Cortex of kidney (tissue), 1 donor: ENCODE measurements around the gene ATG13.
"Not testable (repeated sequence)": the region's sequence is repeated elsewhere in the genome, so short reads cannot be mapped to it uniquely, and the experiment has no call there.

Experiments
- DNase-seq: peaks from one replicate; lab custom pipeline; 2025; lab: John Stamatoyannopoulos, UW

The ATG13 gene

DNA sequence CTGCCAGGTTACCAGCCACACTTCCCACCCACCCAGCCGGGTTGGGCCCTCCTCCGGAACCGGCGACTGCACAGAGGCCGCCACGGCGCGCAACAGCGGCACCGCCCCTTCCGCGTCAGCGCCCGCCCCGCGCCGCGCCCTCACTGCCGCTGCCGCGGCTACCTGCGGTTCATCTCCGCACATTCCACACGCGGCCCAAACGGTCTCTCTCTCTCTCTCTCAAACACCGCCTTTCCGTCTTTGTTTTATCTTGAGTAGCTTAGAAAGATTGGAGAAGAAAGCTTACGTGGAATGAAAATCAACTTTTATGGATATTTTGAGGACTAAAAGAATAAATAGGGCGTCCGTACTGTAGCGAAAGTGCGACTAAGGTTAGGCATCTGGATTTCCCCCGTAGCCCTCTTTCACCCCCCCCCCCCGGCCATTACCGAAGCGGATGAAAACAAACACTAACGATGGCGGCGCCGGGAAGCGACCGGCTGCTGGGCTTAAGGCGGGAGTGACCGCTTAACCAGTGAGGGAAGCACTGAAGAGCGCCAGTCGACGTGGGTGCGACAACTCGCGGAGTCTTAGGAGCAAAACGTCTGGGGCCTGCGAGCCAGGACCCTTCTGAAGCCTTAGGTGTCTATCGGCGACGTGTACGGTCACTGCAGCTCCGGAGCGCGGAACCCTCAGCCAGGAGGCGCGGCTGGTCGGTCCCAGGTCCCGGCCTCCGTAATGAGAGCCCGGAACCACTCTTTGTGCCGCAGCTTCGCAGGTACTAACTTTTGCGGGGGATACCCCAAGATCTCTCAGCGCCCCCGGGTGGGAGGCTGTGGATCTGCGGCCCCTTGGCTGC lies at the start of gene ATG13, which contains the start of gene HARBI1:
ATG13 (plus strand) TSS at position 420 of the 838 bp plus-strand sequence. CDS start 26,739 bp downstream, outside the sequence.
HARBI1 (minus strand) TSS at position 94 of the 838 bp plus-strand sequence. CDS start 990 bp downstream, outside the sequence.
- peak; percentile 40 for DNase-seq

DNA sequence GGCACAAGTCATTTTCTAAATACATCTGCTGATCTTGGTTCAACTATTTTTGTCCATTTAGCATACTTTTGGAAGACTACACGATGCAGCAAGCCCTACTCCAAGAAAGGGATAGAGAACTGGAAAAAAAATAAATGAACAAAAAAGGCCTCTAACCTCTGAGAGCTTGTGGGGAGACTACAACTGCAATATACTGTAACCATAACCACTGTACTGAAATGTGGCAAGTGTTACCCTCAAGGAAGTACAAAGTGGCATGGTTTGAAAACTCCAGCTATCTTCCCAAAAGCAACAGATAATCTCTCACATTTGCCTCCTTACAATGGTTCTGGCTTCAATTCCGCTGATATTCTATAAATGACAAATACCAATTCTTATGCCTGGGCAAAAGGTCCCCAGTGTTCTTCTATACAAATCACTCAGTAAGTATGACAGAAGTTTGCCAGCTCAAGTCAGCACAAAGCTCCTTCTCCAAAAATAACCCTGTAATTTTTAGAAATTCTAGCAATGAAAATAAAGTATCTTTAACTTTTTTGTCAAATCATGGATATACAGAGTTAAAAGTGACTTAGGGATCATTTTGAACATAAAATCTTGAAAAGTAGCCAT lies 46.5 kb upstream of the ATG13 start:
- DNase-seq, result no peak

DNA sequence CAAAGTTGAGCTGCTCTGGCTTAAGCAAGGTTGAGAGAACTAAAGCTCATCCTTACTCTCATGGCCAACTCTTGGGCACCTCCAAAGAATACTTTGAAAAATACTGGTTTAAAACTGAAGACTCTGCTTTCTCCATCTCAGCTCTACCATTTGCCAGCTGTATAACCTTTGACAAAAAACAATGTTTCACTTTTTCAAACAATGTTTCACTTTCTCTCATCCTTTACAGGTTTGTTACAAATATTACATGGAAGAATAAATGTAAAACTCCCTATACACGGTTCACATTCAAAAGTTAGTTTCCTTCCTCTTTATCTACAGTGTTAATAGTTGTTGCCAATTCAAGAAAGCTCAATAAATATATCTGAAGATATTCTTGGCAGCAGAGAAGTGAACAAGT lies 42.7 kb upstream of the ATG13 start:
- DNase-seq, result no peak

- no peak for DNase-seq
Measured at GRCh38 chr11:46577058-46577457, 40.3 kb upstream of the ATG13 start.

DNA sequence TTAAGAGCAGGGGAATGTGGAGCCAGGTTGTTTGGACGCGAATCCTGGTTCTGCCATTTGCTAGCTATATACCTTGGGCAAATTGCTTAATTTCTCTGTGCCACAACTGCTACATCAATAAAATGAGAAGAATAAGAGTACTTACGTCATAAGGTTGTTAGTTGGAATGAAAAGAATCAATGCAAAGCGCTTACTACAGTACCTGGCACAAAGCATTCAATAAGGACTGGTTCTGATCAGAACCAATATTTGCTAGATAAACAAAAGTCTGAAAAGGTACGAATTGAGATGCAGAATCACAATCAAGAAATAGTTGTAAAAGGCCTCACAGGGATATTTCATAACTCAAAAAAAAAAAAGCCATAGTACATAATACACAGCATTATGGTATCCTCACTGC lies 34.8 kb upstream of the ATG13 start:
- no peak for DNase-seq

GRCh38 chr11:46583513-46583912 lies 33.8 kb upstream of the ATG13 start:
- not testable (repeated sequence) for DNase-seq

DNA sequence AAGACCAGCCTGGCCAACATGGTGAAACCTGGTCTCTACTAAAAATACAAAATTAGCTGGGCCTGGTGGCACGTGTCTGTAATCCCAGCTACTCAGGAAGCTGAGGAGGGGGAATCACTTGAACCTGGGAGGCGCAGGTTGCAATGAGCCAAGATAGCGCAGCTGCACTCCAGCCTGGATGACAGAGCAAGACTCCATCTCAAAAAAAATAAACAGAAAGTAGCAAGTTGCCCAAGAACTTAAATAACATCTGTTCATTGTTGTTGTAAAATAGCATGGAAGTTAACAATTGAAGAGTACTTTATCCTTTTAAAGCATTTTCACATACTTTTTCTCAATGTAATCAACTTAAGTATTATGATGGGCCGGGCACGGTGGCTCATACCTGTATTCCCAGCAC lies 29.2 kb upstream of the ATG13 start:
- no peak for DNase-seq

GRCh38 chr11:46588915-46589314 lies 28.4 kb upstream of the ATG13 start:
- DNase-seq, result no peak

- no peak for DNase-seq
Measured at GRCh38 chr11:46590740-46591605, 26.4 kb upstream of the ATG13 start.

DNA sequence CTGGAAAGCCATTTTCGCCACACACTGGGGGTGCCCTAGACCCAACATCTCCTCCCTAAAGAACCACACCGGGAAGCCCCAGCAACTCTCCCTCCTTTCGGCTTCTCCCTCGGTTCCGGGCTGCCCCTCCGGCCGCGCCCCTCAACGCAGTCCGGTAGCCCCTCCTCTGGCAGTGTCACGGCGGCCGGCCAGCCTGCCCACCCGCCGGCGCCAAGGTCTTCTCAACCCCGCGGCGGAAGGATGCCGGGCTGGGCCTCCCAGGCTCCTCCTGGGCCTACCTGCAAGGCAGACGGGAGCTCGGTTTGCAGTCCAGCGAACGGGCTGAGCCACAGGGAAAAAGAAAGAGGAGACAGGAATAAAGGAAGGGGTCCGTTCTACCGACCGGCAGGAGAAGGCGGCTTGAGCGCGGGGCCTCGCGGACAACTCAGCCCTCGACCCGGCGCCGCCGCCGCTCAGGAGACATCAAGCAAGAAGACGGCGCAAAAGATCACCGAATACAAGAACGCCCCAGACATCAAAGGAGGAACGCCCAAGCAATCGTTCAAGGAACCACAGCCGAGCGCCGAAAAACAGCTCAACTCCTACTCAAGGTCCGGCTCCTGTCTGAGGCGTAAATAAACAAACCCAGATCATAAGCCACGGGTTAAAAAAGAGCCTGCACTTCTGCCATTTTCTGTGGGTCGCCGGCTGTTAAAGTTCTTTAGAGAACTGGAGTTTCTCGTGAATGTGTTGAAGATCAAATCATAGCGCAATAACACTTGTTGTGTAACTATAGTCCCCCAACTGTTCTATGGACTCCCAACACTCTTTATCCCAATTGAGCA lies 23.6 kb upstream of the ATG13 start, which contains the start of gene AMBRA1:
AMBRA1 (minus strand) TSS at position 474 of the 824 bp plus-strand sequence. CDS start 45,643 bp downstream, outside the sequence.
- no peak for DNase-seq

DNA sequence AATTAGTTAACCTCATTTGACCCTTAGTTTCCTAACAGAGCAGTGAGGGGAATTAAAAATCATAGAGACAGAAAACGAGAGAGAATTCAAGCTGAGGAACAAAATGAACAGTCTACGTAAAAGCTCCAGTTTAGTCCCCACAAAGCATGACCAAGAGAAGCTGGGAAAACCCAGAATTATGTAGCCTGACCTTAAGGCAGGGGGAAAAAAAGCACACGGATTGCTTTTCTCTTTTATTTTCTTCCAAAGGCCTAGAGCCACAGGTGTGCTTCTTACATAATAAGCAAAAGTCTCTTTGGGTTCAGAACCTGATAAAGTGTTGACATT lies 23.0 kb upstream of the ATG13 start:
- no peak for DNase-seq

DNA sequence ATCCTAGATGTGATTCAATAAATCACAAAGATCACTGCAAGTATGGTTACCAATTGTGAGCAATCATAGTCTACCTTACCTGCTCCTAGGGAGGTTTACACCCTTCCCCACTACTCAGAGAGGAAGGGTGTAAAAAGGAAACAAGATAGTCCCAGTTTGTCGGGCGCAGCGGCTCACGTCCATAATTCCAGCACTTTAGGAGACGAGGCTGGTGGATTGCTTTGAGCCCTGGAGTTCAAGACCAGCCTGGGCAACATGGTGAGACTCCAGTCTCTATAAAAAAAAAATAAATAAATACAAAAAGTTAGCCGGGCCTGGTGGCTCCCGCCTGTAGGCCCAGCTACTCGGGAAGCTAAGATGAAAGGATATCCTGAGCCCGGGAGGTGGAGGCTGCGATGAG lies 22.6 kb upstream of the ATG13 start:
- DNase-seq, result no peak

GRCh38 chr11:46597155-46597554 lies 20.2 kb upstream of the ATG13 start:
- DNase-seq, result no peak

DNA sequence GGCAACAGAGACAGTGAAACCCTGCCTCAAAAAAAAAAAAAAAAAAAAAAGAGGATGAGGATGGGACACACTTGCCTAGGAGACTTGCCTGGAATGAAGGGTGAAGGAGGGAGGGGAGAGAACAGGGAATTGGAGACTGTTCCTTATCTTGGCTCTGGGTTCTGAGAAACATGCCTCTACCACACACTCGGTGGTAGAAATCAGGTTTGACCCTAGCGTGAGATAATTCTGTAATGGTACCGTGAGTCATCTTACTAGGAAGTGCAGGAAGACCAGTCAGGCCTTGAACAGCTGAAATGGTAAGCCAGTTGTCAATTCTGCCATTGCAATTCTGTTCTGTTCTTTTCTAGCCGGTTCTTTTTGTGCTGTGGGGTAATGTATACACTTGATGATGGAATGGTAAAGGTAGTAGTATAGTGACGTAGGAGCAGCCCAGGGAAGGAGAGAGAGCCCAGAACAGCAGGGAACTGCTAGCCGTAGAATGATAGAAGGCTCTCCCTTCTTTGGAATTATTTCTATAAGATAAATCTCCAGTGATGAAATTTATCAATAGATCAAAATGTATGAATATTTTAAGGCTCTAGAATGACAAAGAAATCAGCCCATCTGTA lies 19.6 kb upstream of the ATG13 start:
- no peak for DNase-seq

DNA sequence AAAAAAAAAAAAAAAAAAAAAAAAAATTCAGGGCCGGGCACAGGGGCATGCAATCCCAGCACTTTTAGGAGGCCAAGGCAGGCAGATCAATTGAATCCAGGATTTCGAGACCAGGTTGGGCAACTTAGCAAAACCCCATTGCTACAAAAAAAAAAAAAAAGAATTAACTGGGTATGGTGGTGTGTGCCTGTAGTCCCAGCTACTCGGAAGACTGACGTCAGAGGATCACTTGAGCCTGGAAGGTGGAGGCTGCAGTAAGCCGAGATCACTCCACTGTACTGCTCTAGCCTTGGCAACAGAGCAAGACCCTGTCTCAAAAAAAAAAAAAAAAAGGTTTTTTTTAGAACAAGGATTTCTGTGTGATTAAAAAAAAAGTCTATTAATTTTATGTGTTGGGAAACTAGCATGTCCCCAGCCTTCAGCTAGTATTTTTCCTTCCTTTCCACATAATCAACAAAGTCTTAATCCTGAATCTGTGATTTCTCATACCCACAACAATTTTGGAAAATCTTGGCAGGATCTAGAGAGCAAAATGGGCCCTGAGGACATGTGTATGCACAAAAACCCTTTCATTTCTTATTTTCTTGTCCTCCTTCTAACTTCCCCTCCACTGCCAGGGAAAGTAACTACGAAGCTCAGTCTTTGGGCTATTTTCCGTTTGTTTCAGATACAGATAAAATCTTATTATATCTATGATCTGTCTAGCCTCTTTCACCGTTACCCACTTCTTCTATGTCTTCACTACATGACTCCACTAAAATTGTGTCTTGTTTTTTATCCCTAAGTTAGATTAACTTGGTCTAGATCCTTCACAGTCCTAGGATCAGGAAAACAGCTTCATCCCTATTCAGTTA lies 17.8 kb upstream of the ATG13 start:
- no peak for DNase-seq

DNA sequence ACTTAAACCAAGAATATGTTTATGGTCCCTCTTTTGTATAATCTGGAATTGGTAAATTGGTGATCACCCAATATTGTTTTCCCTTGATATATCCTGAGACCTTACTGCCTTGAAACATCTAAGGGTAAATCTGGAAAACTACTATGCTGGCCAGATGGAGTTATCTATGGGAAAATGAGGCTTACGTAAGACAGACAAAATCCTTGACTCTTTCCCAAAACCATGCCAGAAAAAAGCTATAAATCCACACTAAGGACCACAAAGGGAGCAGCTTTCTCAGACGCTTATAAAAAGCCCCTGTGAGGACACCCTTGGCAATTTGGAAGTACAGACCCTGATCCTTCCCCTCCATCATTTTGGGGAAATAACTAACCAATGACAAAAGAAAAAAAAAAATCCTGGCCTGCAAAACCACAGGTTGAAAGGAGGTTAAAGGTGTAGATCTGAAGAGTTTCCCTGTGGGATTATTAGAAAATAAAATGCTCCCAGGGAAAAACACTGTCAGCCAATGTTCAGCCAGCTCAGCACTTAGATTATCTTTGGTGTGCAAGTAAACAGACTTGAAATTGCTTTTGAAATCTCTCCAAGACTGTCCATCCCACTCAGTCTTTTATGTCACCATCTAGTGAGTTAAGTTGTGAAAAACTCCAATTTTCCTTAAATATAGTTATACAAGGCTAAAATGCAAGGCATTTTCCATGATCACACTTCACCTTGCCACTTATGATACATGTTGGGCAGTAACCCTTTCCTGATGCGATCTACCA lies 17.0 kb upstream of the ATG13 start:
- no peak for DNase-seq

DNA sequence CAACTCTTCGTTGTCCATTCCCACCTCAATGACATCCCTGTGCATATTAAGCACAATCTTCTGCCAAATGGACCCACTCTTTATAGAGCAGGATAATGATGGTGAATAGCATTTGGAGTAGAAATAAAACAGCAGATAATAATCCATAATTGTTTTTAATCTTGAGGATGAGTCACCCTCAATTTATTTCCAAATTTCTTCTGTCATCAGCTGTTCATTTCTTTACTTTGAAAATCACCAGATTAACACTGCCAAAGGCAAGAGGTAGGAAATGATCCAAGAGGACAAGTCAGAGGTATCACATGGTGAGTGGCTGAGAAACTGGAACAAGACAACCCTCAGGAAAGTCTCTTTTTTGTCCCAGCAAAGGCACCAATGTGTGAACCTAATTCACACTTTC lies 16.2 kb upstream of the ATG13 start:
- no peak for DNase-seq

- no peak for DNase-seq
Measured at GRCh38 chr11:46603704-46604308, 13.5 kb upstream of the ATG13 start.

GRCh38 chr11:46604796-46605195 lies 12.6 kb upstream of the ATG13 start:
- DNase-seq, result no peak
